ENCODE results near the gene RPL11. TPM values are rescaled to one million over a fixed set of nuclear protein-coding genes. Genes with fewer than 3 reads are reported as not detected.

Gene RPL11
- total RNA-seq, 1 donor from 2014 or later: 1,407 TPM

GRCh38 chr1:23696335-23696989 is 4.9 kb downstream of the RPL11 start:
- H3K4me3 ChIP-seq (ENCODE audit: low read depth, low read length): no peak overlapping the region
- no peak for DNase-seq (ENCODE audit: low read depth)
- TF ChIP-seq CTCF (conservative IDR thresholded peaks at IDR 0.05; ENCODE audit: low read depth, low read length): no peak

GRCh38 chr1:23698466-23698865 is 6.9 kb downstream of the RPL11 start:
- H3K4me3 ChIP-seq (ENCODE audit: low read depth, low read length): no peak overlapping the region
- no peak for TF ChIP-seq CTCF (conservative IDR thresholded peaks at IDR 0.05; ENCODE audit: low read depth, low read length)
- no peak for DNase-seq (ENCODE audit: low read depth)

GRCh38 chr1:23699280-23700179 is 7.9 kb downstream of the RPL11 start:
- H3K4me3 ChIP-seq (ENCODE audit: low read depth, low read length): no peak overlapping the region
- TF ChIP-seq CTCF (conservative IDR thresholded peaks at IDR 0.05; ENCODE audit: low read depth, low read length): no peak
- no peak for DNase-seq (ENCODE audit: low read depth)

GRCh38 chr1:23701310-23701709 is 9.7 kb downstream of the RPL11 start:
- no peak for TF ChIP-seq CTCF (conservative IDR thresholded peaks at IDR 0.05; ENCODE audit: low read depth, low read length)
- DNase-seq (ENCODE audit: low read depth): no peak
- H3K4me3 ChIP-seq (ENCODE audit: low read depth, low read length): no peak overlapping the region

GRCh38 chr1:23701996-23702395 is 10.4 kb downstream of the RPL11 start:
- no peak for TF ChIP-seq CTCF (conservative IDR thresholded peaks at IDR 0.05; ENCODE audit: low read depth, low read length)
- no peak overlapping the region for H3K4me3 ChIP-seq (ENCODE audit: low read depth, low read length)
- no peak for DNase-seq (ENCODE audit: low read depth)

- no peak overlapping the region for H3K4me3 ChIP-seq (ENCODE audit: low read depth, low read length)
- DNase-seq (ENCODE audit: low read depth): no peak
- TF ChIP-seq CTCF (conservative IDR thresholded peaks at IDR 0.05; ENCODE audit: low read depth, low read length): no peak
These were observed 13.4 kb downstream of the RPL11 start for GRCh38 chr1:23704834-23705495.
